Measurements from ENCODE around the gene PSMG4.

The PSMG4 gene

DNA sequence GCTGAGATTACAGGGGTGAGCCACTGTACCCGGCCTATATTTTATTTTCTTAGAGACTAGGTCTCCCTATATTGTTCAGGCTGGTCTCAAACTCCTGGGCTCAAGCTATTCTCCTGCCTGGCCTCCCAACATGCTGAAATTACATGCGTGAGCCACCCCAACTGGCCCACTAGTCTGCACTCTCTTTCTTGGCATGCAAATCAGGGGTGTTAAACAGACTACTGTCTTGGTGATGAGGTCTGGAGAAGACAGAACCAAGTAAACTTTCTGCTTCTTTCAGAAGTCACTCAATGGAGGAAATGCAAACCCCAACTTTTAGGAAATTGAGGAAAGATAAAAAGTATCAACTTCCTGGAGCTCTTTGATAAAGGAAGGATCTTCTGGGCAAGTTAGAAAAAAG is 23.3 kb upstream of the PSMG4 start:
- Histone ChIP-seq H3K23ac (ENCODE audit: low read length) (no peak overlapping the region), H2BK12ac (ENCODE audit: low read length) (no peak overlapping the region), H3K27me3 (ENCODE audit: insufficient read depth, low read length) (peaks cover 15% of the 10 kb centered on the region), H4K12ac (ENCODE audit: low read depth, low read length) (no peak overlapping the region), H3K4me2 (ENCODE audit: low read length) (no peak overlapping the region), H3K9ac (ENCODE audit: low read length) (no peak overlapping the region), H2BK5ac (ENCODE audit: low read depth, low read length, poor library complexity) (no peak overlapping the region), H2AFZ (ENCODE audit: insufficient read depth, low read length, poor library complexity) (no peak overlapping the region), H3K18ac (ENCODE audit: low read length) (no peak overlapping the region), H3K4me1 (ENCODE audit: control insufficient read depth in 1 of 2, insufficient read depth in 2 of 2, low read length in 2 of 2) (peaks cover 8 to 10% of the 10 kb centered on the region in 2 experiments), H2AK5ac (ENCODE audit: low read length) (no peak overlapping the region), H3K14ac (ENCODE audit: low read length) (no peak overlapping the region), H3K4ac (ENCODE audit: low read depth, low read length) (no peak overlapping the region), H3K9me3 (ENCODE audit: insufficient read depth, low read depth, low read length) (no peaks in the 10 kb centered on the region), H3K27ac (ENCODE audit: low read depth, low read length) (no peak overlapping the region), H2BK120ac (ENCODE audit: insufficient read depth, low read length, poor library complexity) (no peak overlapping the region), H4K8ac (ENCODE audit: low read depth, low read length) (no peak overlapping the region), H3K4me3 (ENCODE audit: low read depth, low read length) (no peak overlapping the region), H4K91ac (ENCODE audit: low read depth, low read length) (no peak overlapping the region), H3K36me3 (ENCODE audit: control insufficient read depth in 1 of 2, insufficient read depth in 2 of 2, low read length in 2 of 2) (no peaks in the 10 kb centered on the region), H3K79me2 (ENCODE audit: control insufficient read depth, insufficient read depth, low read length, poor library complexity) (peaks cover 4% of the 10 kb centered on the region), H3K79me1 (ENCODE audit: low read length) (peaks cover 4% of the 10 kb centered on the region)
- DNase-seq: no peak
- no CpG with 5 or more reads among the region's 2 CpGs for WGBS (ENCODE audit: extremely low coverage, insufficient coverage, insufficient read length)

DNA sequence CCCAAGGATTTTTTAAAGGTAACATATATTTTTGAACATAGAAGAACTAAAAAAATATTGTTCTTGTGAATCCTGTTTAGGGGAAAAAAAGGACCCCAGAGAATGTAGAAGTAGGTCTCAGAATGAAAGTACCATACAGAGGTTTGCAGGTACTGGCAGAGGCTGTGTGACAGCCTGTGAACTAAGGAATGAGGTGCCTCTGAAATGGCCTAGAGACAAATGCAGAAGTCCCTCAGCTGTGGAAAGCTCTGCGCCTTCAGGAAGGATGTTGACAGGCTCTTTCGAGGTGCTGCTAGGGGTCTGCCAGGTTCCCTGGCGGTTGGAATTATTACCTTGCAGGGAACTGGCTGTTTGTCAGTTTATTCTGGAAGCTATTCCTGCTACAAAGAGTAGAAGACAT is 22.7 kb upstream of the PSMG4 start:
- peaks cover 11% of the 10 kb centered on the region for H3K27me3 ChIP-seq (ENCODE audit: insufficient read depth, low read length)
- no peak overlapping the region for H4K91ac ChIP-seq (ENCODE audit: low read depth, low read length)
- H2BK5ac ChIP-seq (ENCODE audit: low read depth, low read length, poor library complexity): no peak overlapping the region
- H4K8ac ChIP-seq (ENCODE audit: low read depth, low read length): no peak overlapping the region
- H3K4me1 ChIP-seq (ENCODE audit: control insufficient read depth in 1 of 2, insufficient read depth in 2 of 2, low read length in 2 of 2): peaks cover 8 to 9% of the 10 kb centered on the region in 2 experiments
- H2AK5ac ChIP-seq (ENCODE audit: low read length): no peak overlapping the region
- no peak overlapping the region for H3K9ac ChIP-seq (ENCODE audit: low read length)
- H2BK12ac ChIP-seq (ENCODE audit: low read length): no peak overlapping the region
- H3K9me3 ChIP-seq (ENCODE audit: insufficient read depth, low read depth, low read length): no peaks in the 10 kb centered on the region
- no peak overlapping the region for H3K18ac ChIP-seq (ENCODE audit: low read length)
- H3K4me2 ChIP-seq (ENCODE audit: low read length): no peak overlapping the region
- no peak overlapping the region for H2BK120ac ChIP-seq (ENCODE audit: insufficient read depth, low read length, poor library complexity)
- H3K27ac ChIP-seq (ENCODE audit: low read depth, low read length): no peak overlapping the region
- H3K79me2 ChIP-seq (ENCODE audit: control insufficient read depth, insufficient read depth, low read length, poor library complexity): peaks cover 4% of the 10 kb centered on the region
- H3K4me3 ChIP-seq (ENCODE audit: low read depth, low read length): no peak overlapping the region
- no CpG with 5 or more reads among the region's 3 CpGs for WGBS (ENCODE audit: extremely low coverage, insufficient coverage, insufficient read length)
- H4K12ac ChIP-seq (ENCODE audit: low read depth, low read length): no peak overlapping the region
- DNase-seq: no peak
- no peak overlapping the region for H3K4ac ChIP-seq (ENCODE audit: low read depth, low read length)
- peaks cover 4% of the 10 kb centered on the region for H3K79me1 ChIP-seq (ENCODE audit: low read length)
- H2AFZ ChIP-seq (ENCODE audit: insufficient read depth, low read length, poor library complexity): no peak overlapping the region
- no peak overlapping the region for H3K23ac ChIP-seq (ENCODE audit: low read length)
- H3K14ac ChIP-seq (ENCODE audit: low read length): no peak overlapping the region
- H3K36me3 ChIP-seq (ENCODE audit: control insufficient read depth in 1 of 2, insufficient read depth in 2 of 2, low read length in 2 of 2): no peaks in the 10 kb centered on the region

DNA sequence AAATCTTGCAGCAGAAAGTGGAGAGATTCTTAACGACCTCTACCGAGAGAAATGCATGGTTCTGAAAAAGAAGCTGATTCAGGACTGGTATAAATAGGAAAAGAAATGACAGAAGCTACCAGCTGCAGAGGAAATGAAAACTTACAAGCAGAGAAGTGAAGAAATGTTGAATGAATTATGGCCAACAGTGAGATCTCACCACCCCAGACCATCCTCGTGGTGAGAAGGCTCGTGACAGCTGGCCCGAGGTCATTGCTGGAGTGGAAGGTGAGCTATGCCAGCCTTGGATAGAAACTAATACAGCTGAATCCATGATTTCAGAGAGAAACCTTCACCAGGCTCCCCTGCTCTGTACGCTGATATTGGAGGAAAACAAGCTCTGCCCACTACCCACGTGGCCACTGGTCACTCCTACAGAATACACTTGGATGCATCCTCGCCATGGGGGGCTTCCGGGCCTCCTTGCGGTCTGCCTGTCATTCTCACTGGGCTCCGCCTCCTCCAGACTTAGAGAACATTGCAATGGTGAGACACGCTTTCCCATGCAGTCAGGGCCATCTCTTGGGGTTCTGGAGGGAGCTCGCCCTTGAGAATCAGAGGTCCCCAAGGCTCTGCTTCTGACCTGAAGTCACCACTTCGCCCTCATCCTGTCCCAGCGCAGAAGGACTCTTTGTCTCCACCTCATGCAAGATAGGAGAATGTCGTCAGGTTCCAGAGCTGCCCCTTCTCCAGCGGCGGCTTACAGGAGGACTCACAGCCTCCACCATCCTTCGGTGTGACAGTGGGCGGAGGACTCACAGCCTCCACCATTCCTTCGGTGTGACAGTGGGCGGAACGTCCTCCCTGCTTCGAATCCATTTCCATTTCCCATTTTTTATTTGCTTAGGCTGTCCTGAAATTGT is 20.7 kb upstream of the PSMG4 start:
- H4K8ac ChIP-seq (ENCODE audit: low read depth, low read length): no peak overlapping the region
- no peak overlapping the region for H2BK12ac ChIP-seq (ENCODE audit: low read length)
- no peaks in the 10 kb centered on the region for H3K27me3 ChIP-seq (ENCODE audit: insufficient read depth, low read length)
- no peak overlapping the region for H3K4me3 ChIP-seq (ENCODE audit: low read depth, low read length)
- no peak overlapping the region for H3K18ac ChIP-seq (ENCODE audit: low read length)
- no CpG with 5 or more reads among the region's 24 CpGs for WGBS (ENCODE audit: extremely low coverage, insufficient coverage, insufficient read length)
- no peak overlapping the region for H4K91ac ChIP-seq (ENCODE audit: low read depth, low read length)
- H2BK120ac ChIP-seq (ENCODE audit: insufficient read depth, low read length, poor library complexity): no peak overlapping the region
- no peaks in the 10 kb centered on the region for H3K9me3 ChIP-seq (ENCODE audit: insufficient read depth, low read depth, low read length)
- H3K4me2 ChIP-seq (ENCODE audit: low read length): no peak overlapping the region
- H3K23ac ChIP-seq (ENCODE audit: low read length): no peak overlapping the region
- no peak overlapping the region for H3K27ac ChIP-seq (ENCODE audit: low read depth, low read length)
- H3K14ac ChIP-seq (ENCODE audit: low read length): no peak overlapping the region
- peak in 1 of 2 donors; percentile 21 for DNase-seq
- no peak overlapping the region for H2AFZ ChIP-seq (ENCODE audit: insufficient read depth, low read length, poor library complexity)
- no peaks in the 10 kb centered on the region for H3K79me1 ChIP-seq (ENCODE audit: low read length)
- H4K12ac ChIP-seq (ENCODE audit: low read depth, low read length): no peak overlapping the region
- no peaks in the 10 kb centered on the region for H3K36me3 ChIP-seq (ENCODE audit: control insufficient read depth in 1 of 2, insufficient read depth in 2 of 2, low read length in 2 of 2)
- no peak overlapping the region for H3K4ac ChIP-seq (ENCODE audit: low read depth, low read length)
- H3K9ac ChIP-seq (ENCODE audit: low read length): no peak overlapping the region
- H2BK5ac ChIP-seq (ENCODE audit: low read depth, low read length, poor library complexity): no peak overlapping the region
- no peak overlapping the region for H2AK5ac ChIP-seq (ENCODE audit: low read length)
- H3K79me2 ChIP-seq (ENCODE audit: control insufficient read depth, insufficient read depth, low read length, poor library complexity): no peaks in the 10 kb centered on the region
- peaks cover 2% of the 10 kb centered on the region in 2 experiments for H3K4me1 ChIP-seq (ENCODE audit: control insufficient read depth in 1 of 2, insufficient read depth in 2 of 2, low read length in 2 of 2)

DNA sequence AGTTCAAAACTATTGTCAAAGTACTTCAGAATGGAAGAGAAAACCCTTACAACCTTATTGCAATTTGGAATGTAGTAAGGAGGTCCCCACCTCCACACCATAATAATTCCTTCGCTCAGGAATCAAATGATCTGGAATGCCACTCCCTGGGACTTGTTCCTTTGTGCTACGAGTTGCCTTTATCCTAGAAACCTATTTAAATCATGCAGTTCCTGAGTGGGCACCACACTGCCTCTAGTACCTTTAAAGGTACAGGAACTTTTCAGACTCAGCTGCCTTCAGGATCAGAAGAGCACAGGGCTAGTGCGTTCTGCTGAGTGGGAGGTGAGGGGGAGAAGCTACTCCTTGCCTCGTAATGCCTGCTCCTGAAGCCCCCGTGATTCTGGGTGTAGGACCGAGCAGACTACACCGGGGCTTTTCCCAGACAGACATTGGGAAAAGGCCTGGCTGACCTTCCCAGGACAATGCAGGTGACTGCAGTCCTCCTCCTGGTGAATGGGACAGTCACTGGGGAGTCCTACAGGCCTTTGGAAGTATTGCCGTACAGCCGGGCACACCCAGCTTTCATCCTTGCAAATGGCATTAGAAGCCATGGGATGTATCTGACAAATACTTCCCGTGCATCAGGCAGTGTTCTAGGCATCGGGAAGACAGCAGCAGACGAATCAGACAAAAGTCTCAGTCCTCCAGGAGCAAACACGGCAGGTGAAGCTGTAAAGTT is 19.5 kb upstream of the PSMG4 start:
- no peak overlapping the region for H4K12ac ChIP-seq (ENCODE audit: low read depth, low read length)
- H3K18ac ChIP-seq (ENCODE audit: low read length): no peak overlapping the region
- H3K27ac ChIP-seq (ENCODE audit: low read depth, low read length): no peak overlapping the region

More for the DNA sequence above, 19.5 kb upstream of the PSMG4 start:
- no peak overlapping the region for H4K8ac ChIP-seq (ENCODE audit: low read depth, low read length)
- no peaks in the 10 kb centered on the region for H3K36me3 ChIP-seq (ENCODE audit: control insufficient read depth in 1 of 2, insufficient read depth in 2 of 2, low read length in 2 of 2)
- H2AK5ac ChIP-seq (ENCODE audit: low read length): no peak overlapping the region
- WGBS (ENCODE audit: extremely low coverage, insufficient coverage, insufficient read length): no CpG with 5 or more reads among the region's 13 CpGs
- no peak overlapping the region for H4K91ac ChIP-seq (ENCODE audit: low read depth, low read length)
- no peak overlapping the region for H3K23ac ChIP-seq (ENCODE audit: low read length)
- no peaks in the 10 kb centered on the region for H3K4me1 ChIP-seq (ENCODE audit: control insufficient read depth in 1 of 2, insufficient read depth in 2 of 2, low read length in 2 of 2)
- H3K4ac ChIP-seq (ENCODE audit: low read depth, low read length): no peak overlapping the region
- no peaks in the 10 kb centered on the region for H3K79me1 ChIP-seq (ENCODE audit: low read length)
- no peak overlapping the region for H3K14ac ChIP-seq (ENCODE audit: low read length)
- H3K27me3 ChIP-seq (ENCODE audit: insufficient read depth, low read length): no peaks in the 10 kb centered on the region
- H3K4me2 ChIP-seq (ENCODE audit: low read length): no peak overlapping the region
- no peak overlapping the region for H2BK12ac ChIP-seq (ENCODE audit: low read length)
- peak in 1 of 2 donors; percentile 52 for DNase-seq
- no peak overlapping the region for H2BK120ac ChIP-seq (ENCODE audit: insufficient read depth, low read length, poor library complexity)
- no peak overlapping the region for H2AFZ ChIP-seq (ENCODE audit: insufficient read depth, low read length, poor library complexity)
- H3K79me2 ChIP-seq (ENCODE audit: control insufficient read depth, insufficient read depth, low read length, poor library complexity): no peaks in the 10 kb centered on the region
- H2BK5ac ChIP-seq (ENCODE audit: low read depth, low read length, poor library complexity): no peak overlapping the region
- H3K9ac ChIP-seq (ENCODE audit: low read length): no peak overlapping the region
- H3K9me3 ChIP-seq (ENCODE audit: insufficient read depth, low read depth, low read length): no peaks in the 10 kb centered on the region
- no peak overlapping the region for H3K4me3 ChIP-seq (ENCODE audit: low read depth, low read length)
